Stomach (tissue), 4 donors: Measurements from ENCODE around the gene MKRN2OS.

Experiments used
- CTCF ChIP-seq, 7 experiments: fragments of 450-650 bp in 4 of 7; fragments of 200-600 bp in 3 of 7; sonication (generic) in 3 of 7; IDR thresholded peaks; one replicate each; pipeline ENCODE4 v1.5.1; 2016 to 2019; ENCODE audit warnings: antibody characterized with exemption in 7 of 7, control low read depth in 2 of 7, mild to moderate bottlenecking in 1 of 7
- EP300 ChIP-seq: sonication (generic); formaldehyde crosslinking; IDR thresholded peaks from one replicate; pipeline ENCODE4 v1.6.1; 2017; ENCODE audit warnings: antibody characterized with exemption
- POLR2A ChIP-seq, 4 donors: fragments of 450-650 bp; IDR thresholded peaks; one replicate each; pipeline ENCODE4 v1.6.1; 2016; ENCODE audit warnings: antibody characterized with exemption in 4 of 4, control low read depth in 2 of 4, mild to moderate bottlenecking in 1 of 4, moderate library complexity in 1 of 4
- POLR2AphosphoS5 ChIP-seq, 3 donors: sonication (generic); formaldehyde crosslinking; IDR thresholded peaks; one replicate each; pipeline ENCODE4 v1.6.1; 2016; ENCODE audit warnings: antibody characterized with exemption in 3 of 3

- TF ChIP-seq CTCF (IDR thresholded peaks at IDR 0.05) (no peak), POLR2A (IDR thresholded peaks at IDR 0.05) (no peak), POLR2AphosphoS5 (IDR thresholded peaks at IDR 0.05) (no peak), EP300 (no peak)
These were observed 17.5 kb downstream of the MKRN2OS start for GRCh38 chr3:12527757-12528143.
